ENCODE data around the gene KIAA1328.

The KIAA1328 gene

GRCh38 chr18:36934884-36935283, 106.0 kb downstream of the KIAA1328 start:
- no peak for DNase-seq (ENCODE audit: low spot score)
- H3K27ac ChIP-seq, result no peak overlapping the region
- ChIA-PET CTCF (no interaction called here), POLR2A (ENCODE audit: low non-redundant PET) (no interaction called here)
- TF ChIP-seq CTCF (conservative IDR thresholded peaks at IDR 0.05; ENCODE audit: low read depth), result no peak

- ChIA-PET POLR2A (ENCODE audit: low non-redundant PET) (no interaction called here), CTCF (interaction anchor here (1.2 kb wide), 1 partner anchor 9 kb away, joined by 3 read pairs; no protein-coding TSS in a partner anchor)
- H3K27ac ChIP-seq, result no peak overlapping the region
- no peak for DNase-seq (ENCODE audit: low spot score)
- TF ChIP-seq CTCF (conservative IDR thresholded peaks at IDR 0.05; ENCODE audit: low read depth), result no peak; the same call in 1 of the 2 replicates
Observed at GRCh38 chr18:36942264-36942663, 113.3 kb downstream of the KIAA1328 start.

- ChIA-PET POLR2A (ENCODE audit: low non-redundant PET) (no interaction called here), CTCF (no interaction called here)
- no peak overlapping the region for H3K27ac ChIP-seq
- DNase-seq (ENCODE audit: low spot score), result no peak
- TF ChIP-seq CTCF (conservative IDR thresholded peaks at IDR 0.05; ENCODE audit: low read depth), result no peak
Observed at GRCh38 chr18:36947820-36948348, 119.0 kb downstream of the KIAA1328 start.

GRCh38 chr18:36950282-36950681, 121.4 kb downstream of the KIAA1328 start:
- no peak overlapping the region for H3K27ac ChIP-seq
- CTCF ChIA-PET, result no interaction called here
- TF ChIP-seq CTCF (conservative IDR thresholded peaks at IDR 0.05; ENCODE audit: low read depth), result no peak
- DNase-seq (ENCODE audit: low spot score), result no peak
- POLR2A ChIA-PET (ENCODE audit: low non-redundant PET), result no interaction called here

- H3K27ac ChIP-seq, result no peak overlapping the region
- POLR2A ChIA-PET (ENCODE audit: low non-redundant PET), result no interaction called here
- no peak for DNase-seq (ENCODE audit: low spot score)
- CTCF ChIA-PET, result interaction anchor here (1.0 kb wide), 1 partner anchor 9 kb away, joined by 3 read pairs; no protein-coding TSS in a partner anchor
- no peak for TF ChIP-seq CTCF (conservative IDR thresholded peaks at IDR 0.05; ENCODE audit: low read depth)
Observed at GRCh38 chr18:36950960-36951359, 122.0 kb downstream of the KIAA1328 start.

- DNase-seq (ENCODE audit: low spot score), result no peak
- POLR2A ChIA-PET (ENCODE audit: low non-redundant PET), result no interaction called here
- no peak for TF ChIP-seq CTCF (conservative IDR thresholded peaks at IDR 0.05; ENCODE audit: low read depth)
- no peak overlapping the region for H3K27ac ChIP-seq
- CTCF ChIA-PET, result no interaction called here
Observed at GRCh38 chr18:36953047-36953446, 124.1 kb downstream of the KIAA1328 start.

- ChIA-PET POLR2A (ENCODE audit: low non-redundant PET) (no interaction called here), CTCF (no interaction called here)
- TF ChIP-seq CTCF (conservative IDR thresholded peaks at IDR 0.05; ENCODE audit: low read depth), result no peak
- H3K27ac ChIP-seq, result no peak overlapping the region
- DNase-seq (ENCODE audit: low spot score), result no peak
Observed at GRCh38 chr18:36960038-36960437, 131.1 kb downstream of the KIAA1328 start.
